ENCODE data around the gene PKN3.

The PKN3 gene

DNA sequence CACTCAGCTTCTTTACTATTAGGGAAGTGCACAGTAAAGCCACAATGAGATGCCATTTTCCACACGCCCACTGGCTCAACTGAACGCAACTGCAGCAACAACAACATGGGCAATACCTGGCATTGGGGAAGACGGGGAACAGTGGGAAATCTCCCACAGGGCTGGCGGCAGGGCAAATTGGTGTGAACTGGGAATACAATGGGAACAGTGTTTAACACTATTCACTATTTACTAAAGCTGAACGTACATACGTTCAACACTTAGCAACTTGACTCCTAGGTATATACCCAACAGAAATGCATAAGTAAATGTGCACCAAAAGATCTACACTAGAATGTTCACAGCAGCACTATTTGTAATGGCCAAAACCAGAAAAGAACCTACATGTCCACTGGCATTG is 55.3 kb downstream of the PKN3 start:
- TF ChIP-seq, protein P1, sequence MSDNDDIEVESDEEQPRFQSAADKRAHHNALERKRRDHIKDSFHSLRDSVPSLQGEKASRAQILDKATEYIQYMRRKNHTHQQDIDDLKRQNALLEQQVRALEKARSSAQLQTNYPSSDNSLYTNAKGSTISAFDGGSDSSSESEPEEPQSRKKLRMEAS (IDR thresholded peaks at IDR 0.05): no peak

DNA sequence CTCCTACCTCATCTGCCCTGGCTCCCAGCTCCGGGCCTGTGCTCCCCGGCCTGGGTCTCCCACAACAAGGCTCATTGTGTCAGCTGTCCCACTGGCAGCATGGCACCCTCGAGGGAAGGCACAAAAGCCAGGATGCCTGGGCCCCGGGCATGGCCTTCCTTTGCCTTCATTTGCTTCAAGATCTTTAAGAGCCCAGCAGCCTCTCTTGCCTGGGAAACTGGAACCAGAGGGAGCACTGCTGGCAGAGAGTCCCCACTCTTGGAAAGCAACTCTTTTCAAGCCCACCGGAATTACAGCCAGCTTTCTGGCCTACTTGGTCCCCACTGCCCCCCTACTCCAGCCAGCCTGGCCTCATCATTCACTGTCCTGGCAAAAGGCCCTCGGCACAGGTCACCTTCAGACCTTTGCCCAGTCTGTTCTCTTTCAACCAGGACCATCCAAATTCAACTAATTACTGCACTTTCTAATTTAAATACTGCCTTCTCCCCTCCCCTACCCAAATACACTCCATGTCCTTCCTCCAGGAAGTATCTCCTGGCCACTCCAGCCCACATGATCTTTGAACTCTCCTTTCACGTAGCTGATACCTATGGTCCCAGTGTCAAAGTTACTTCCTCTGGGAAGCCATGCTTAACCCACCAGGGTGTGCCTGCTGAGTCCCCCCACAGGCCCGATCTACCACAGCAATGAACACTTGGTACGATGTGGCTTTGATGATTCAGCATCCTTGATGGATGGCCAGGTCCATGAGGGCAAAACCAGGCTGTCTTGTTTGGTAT is 60.6 kb downstream of the PKN3 start:
- no peak for TF ChIP-seq TEAD4 (IDR thresholded peaks at IDR 0.05)
- no peak for TF ChIP-seq CEBPB (IDR thresholded peaks at IDR 0.05)
- TF ChIP-seq TAF1 (IDR thresholded peaks at IDR 0.05; ENCODE audit: low read depth): no peak
- no peak for TF ChIP-seq FOXM1 (IDR thresholded peaks at IDR 0.05; ENCODE audit: borderline replicate concordance, low read depth)
- TF ChIP-seq, protein P1 (IDR thresholded peaks at IDR 0.05): no peak
- TF ChIP-seq, protein P2, sequence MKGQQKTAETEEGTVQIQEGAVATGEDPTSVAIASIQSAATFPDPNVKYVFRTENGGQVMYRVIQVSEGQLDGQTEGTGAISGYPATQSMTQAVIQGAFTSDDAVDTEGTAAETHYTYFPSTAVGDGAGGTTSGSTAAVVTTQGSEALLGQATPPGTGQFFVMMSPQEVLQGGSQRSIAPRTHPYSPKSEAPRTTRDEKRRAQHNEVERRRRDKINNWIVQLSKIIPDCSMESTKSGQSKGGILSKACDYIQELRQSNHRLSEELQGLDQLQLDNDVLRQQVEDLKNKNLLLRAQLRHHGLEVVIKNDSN (IDR thresholded peaks at IDR 0.05): no peak
- no peak for TF ChIP-seq NFIC (IDR thresholded peaks at IDR 0.05)

DNA sequence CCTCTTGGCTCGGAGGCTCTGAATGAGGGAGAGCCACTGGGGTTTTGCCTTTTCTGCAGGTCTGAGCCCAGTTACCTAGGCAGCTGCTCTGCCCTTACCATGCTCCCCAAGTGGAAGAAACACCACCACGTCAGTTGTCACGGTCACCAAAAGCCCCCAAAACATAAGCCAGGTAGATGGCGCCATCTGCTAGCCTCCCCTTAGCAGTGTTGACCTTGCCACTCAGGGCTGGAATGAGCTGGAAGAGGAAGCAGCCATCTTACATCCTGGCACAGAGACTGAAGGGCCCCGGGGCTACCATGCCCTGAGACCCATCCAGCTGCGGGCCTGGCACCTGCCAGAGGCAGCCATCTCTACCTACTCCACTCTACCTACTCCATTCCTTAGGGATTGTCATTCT is 62.1 kb downstream of the PKN3 start:
- TF ChIP-seq, protein P1 (IDR thresholded peaks at IDR 0.05): no peak
- TF ChIP-seq FOXM1 (IDR thresholded peaks at IDR 0.05; ENCODE audit: borderline replicate concordance, low read depth): no peak
- TF ChIP-seq CEBPB (IDR thresholded peaks at IDR 0.05): no peak
- TF ChIP-seq YY1 (IDR thresholded peaks at IDR 0.05; ENCODE audit: low read depth): no peak
- TF ChIP-seq NFIC (IDR thresholded peaks at IDR 0.05): no peak
- no peak for TF ChIP-seq EGR1 (IDR thresholded peaks at IDR 0.05)
- no peak for TF ChIP-seq CREB1 (IDR thresholded peaks at IDR 0.05; ENCODE audit: low read depth)
- TF ChIP-seq EP300 (IDR thresholded peaks at IDR 0.05; ENCODE audit: borderline replicate concordance): no peak
- TF ChIP-seq, protein P2 (IDR thresholded peaks at IDR 0.05): no peak
- TF ChIP-seq TAF1 (IDR thresholded peaks at IDR 0.05; ENCODE audit: low read depth): no peak
- no peak; the same call in 1 of the 2 replicates for TF ChIP-seq RAD21 (IDR thresholded peaks at IDR 0.05; ENCODE audit: low read depth)
- no peak for TF ChIP-seq TEAD4 (IDR thresholded peaks at IDR 0.05)
- TF ChIP-seq ZBTB7A (IDR thresholded peaks at IDR 0.05; ENCODE audit: low read depth): no peak
- no peak for TF ChIP-seq TCF12 (IDR thresholded peaks at IDR 0.05; ENCODE audit: low read depth)
- TF ChIP-seq, protein P3, sequence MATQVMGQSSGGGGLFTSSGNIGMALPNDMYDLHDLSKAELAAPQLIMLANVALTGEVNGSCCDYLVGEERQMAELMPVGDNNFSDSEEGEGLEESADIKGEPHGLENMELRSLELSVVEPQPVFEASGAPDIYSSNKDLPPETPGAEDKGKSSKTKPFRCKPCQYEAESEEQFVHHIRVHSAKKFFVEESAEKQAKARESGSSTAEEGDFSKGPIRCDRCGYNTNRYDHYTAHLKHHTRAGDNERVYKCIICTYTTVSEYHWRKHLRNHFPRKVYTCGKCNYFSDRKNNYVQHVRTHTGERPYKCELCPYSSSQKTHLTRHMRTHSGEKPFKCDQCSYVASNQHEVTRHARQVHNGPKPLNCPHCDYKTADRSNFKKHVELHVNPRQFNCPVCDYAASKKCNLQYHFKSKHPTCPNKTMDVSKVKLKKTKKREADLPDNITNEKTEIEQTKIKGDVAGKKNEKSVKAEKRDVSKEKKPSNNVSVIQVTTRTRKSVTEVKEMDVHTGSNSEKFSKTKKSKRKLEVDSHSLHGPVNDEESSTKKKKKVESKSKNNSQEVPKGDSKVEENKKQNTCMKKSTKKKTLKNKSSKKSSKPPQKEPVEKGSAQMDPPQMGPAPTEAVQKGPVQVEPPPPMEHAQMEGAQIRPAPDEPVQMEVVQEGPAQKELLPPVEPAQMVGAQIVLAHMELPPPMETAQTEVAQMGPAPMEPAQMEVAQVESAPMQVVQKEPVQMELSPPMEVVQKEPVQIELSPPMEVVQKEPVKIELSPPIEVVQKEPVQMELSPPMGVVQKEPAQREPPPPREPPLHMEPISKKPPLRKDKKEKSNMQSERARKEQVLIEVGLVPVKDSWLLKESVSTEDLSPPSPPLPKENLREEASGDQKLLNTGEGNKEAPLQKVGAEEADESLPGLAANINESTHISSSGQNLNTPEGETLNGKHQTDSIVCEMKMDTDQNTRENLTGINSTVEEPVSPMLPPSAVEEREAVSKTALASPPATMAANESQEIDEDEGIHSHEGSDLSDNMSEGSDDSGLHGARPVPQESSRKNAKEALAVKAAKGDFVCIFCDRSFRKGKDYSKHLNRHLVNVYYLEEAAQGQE (IDR thresholded peaks at IDR 0.05; ENCODE audit: low read depth): no peak

DNA sequence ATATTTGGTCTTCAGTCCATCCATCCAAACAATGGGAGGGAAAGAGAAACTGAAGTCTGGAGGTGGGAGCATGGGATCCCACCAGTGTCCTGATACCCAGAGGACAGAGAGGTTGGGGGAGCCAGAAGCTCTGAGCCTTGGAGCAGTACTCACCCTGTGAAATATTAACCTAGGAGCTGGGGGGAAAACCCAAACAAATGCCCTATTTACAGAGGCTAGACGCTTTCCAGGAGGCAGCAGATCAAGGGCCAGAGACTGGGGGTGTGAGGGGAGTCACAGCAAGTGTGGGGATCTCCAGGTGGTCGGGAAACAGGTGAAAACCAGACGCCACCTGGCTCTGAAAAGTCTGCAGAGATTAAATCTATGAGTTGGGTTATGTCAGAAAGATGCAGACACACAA is 63.2 kb downstream of the PKN3 start:
- TF ChIP-seq EGR1 (IDR thresholded peaks at IDR 0.05): no peak
- TF ChIP-seq CREB1 (IDR thresholded peaks at IDR 0.05; ENCODE audit: low read depth): no peak
- no peak for TF ChIP-seq CEBPB (IDR thresholded peaks at IDR 0.05)
- TF ChIP-seq, protein P2 (IDR thresholded peaks at IDR 0.05): no peak
- TF ChIP-seq FOXM1 (IDR thresholded peaks at IDR 0.05; ENCODE audit: borderline replicate concordance, low read depth): no peak
- TF ChIP-seq YY1 (IDR thresholded peaks at IDR 0.05; ENCODE audit: low read depth): no peak
- no peak for TF ChIP-seq NFIC (IDR thresholded peaks at IDR 0.05)

DNA sequence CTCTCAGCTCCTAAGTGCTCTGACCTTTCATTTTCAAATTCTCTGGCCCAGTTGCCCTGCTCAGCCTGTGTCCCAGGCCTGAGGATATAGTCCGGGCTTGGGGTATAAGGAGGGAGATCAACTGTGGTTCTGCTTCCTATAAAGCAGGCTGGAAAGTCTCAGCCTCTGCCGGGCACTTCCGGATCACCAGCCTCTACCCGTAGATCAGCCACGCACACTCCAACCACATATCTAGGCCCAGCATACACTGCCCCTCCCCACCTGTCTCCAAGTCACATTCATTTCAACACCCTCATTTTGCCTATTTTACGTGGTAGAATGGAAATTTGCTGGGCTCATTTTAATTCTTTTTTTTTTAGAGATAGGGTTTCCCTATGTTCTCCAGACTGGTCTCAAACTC is 66.3 kb downstream of the PKN3 start:
- no peak for TF ChIP-seq YY1 (IDR thresholded peaks at IDR 0.05; ENCODE audit: low read depth)
- no peak for TF ChIP-seq CREB1 (IDR thresholded peaks at IDR 0.05; ENCODE audit: low read depth)
- no peak for TF ChIP-seq EP300 (IDR thresholded peaks at IDR 0.05; ENCODE audit: borderline replicate concordance)
- TF ChIP-seq EGR1 (IDR thresholded peaks at IDR 0.05): no peak
- no peak for TF ChIP-seq TAF1 (IDR thresholded peaks at IDR 0.05; ENCODE audit: low read depth)
- no peak for TF ChIP-seq TCF12 (IDR thresholded peaks at IDR 0.05; ENCODE audit: low read depth)
